GM12878 (cell line): ENCODE data around the gene CCDC127.

Experiments used
- CHD2 ChIP-seq: IDR thresholded peaks from 2 replicates; pipeline ENCODE4 v1.6.1; 2011; ENCODE audit warnings: low read depth, low read length, improper control_type of control experiment, borderline replicate concordance
- CTCF ChIP-seq, 3 experiments: IDR thresholded peaks in 2 of 3; conservative IDR thresholded peaks in 1 of 3; 2 replicates each; pipeline ENCODE4 v1.5.1; 2011; ENCODE audit warnings: low read depth in 3 of 3, low read length in 3 of 3, mild to moderate bottlenecking in 3 of 3, control low read depth in 2 of 3, moderate library complexity in 2 of 3, inconsistent platforms in 1 of 3, mixed read lengths in 1 of 3; ENCODE audit not compliant: control insufficient read depth in 2 of 3, insufficient read depth in 1 of 3; ENCODE audit errors: extremely low read depth in 1 of 3
- MAX ChIP-seq: IDR thresholded peaks from 2 replicates; pipeline ENCODE4 v1.6.1; 2012; ENCODE audit warnings: low read depth, low read length, improper control_type of control experiment
- POLR2AphosphoS5 ChIP-seq: IDR thresholded peaks from 2 replicates; pipeline ENCODE4 v1.6.1; 2011; ENCODE audit warnings: mild to moderate bottlenecking, low read length, inconsistent platforms
- SIN3A ChIP-seq: IDR thresholded peaks from 2 replicates; pipeline ENCODE4 v1.6.1; 2012; ENCODE audit warnings: low read depth, low read length, improper control_type of control experiment
- ZBED1 ChIP-seq: IDR thresholded peaks from 2 replicates; pipeline ENCODE4 v1.6.1; 2016; ENCODE audit warnings: borderline replicate concordance

GRCh38 chr5:167511-167910 lies 50.4 kb downstream of the CCDC127 start:
- no peak for TF ChIP-seq SIN3A
- no peak for TF ChIP-seq CTCF (IDR thresholded peaks at IDR 0.05 in 2 of 3, conservative IDR thresholded peaks at IDR 0.05 in 1 of 3; ENCODE audit: control insufficient read depth in 2 of 3, extremely low read depth in 1 of 3, insufficient read depth in 1 of 3, low read depth in 3 of 3, low read length in 3 of 3)
- TF ChIP-seq POLR2AphosphoS5, result no peak
- TF ChIP-seq MAX, result no peak
- TF ChIP-seq ZBED1, result no peak
- TF ChIP-seq CHD2, result no peak
